Small intestine (tissue), 7 donors: ENCODE results near the gene GRID2. TPM values are rescaled to one million over a fixed set of nuclear protein-coding genes. Genes with fewer than 3 reads are reported as not detected.
"Not testable (repeated sequence)": the region's sequence is repeated elsewhere in the genome, so short reads cannot be mapped to it uniquely, and the experiment has no call there.

ENCODE experiments used
- DNase-seq, 2 donors: peaks; one replicate each; pipeline versions ENCODE4 v3.0.0 to v3.0.0-alpha.2; 2013
- FAIRE-seq: peaks from 2 replicates; lab custom pipeline; 2012; peaks lifted over from hg19 to GRCh38; lab: Jason Lieb, UNC
- H3K27ac ChIP-seq, 3 donors: one replicate each; pipeline ENCODE4 v1.5.1; 2013; ENCODE audit warnings: low read length in 2 of 3, mild to moderate bottlenecking in 2 of 3, control low read depth in 1 of 3, inconsistent platforms in 1 of 3, low read depth in 1 of 3, moderate library complexity in 1 of 3
- H3K27me3 ChIP-seq, 3 donors: one replicate each; pipeline ENCODE4 v1.6.1; 2013; ENCODE audit warnings: low read length in 3 of 3, inconsistent platforms in 1 of 3; ENCODE audit not compliant: control insufficient read depth in 3 of 3, insufficient read depth in 3 of 3
- H3K36me3 ChIP-seq, 3 donors: one replicate each; pipeline ENCODE4 v1.6.1; 2013; ENCODE audit warnings: low read length in 3 of 3, inconsistent platforms in 1 of 3, low read depth in 1 of 3, mild to moderate bottlenecking in 1 of 3, moderate library complexity in 1 of 3; ENCODE audit not compliant: control insufficient read depth in 3 of 3, insufficient read depth in 2 of 3
- H3K4me1 ChIP-seq, 3 donors: one replicate each; pipeline ENCODE4 v1.6.1; 2013; ENCODE audit warnings: low read length in 2 of 3, inconsistent platforms in 1 of 3, low read depth in 1 of 3, mild to moderate bottlenecking in 1 of 3, moderate library complexity in 1 of 3; ENCODE audit not compliant: control insufficient read depth in 3 of 3, insufficient read depth in 2 of 3
- H3K4me3 ChIP-seq, 3 donors: one replicate each; pipeline ENCODE4 v1.5.1; 2013; ENCODE audit warnings: low read length in 3 of 3, control low read depth in 1 of 3, inconsistent platforms in 1 of 3, low read depth in 1 of 3, mild to moderate bottlenecking in 1 of 3, moderate library complexity in 1 of 3
- H3K9me3 ChIP-seq, 2 donors: one replicate each; pipeline ENCODE4 v1.6.1; 2013; ENCODE audit warnings: low read depth in 1 of 2, low read length in 1 of 2; ENCODE audit not compliant: control insufficient read depth in 2 of 2, insufficient read depth in 1 of 2
- WGBS, 3 donors: extraction: QIAGEN DNeasy Blood & Tissue Kit; methylation state at CpG; one replicate each; pipeline ENCODE4 v1.1.7; 2013; 5-methylcytosine and 5-hydroxymethylcytosine counted together
- polyA plus RNA-seq, 4 donors: library from polyadenylated mRNA; stranded (reverse) in 3 of 4; unstranded in 1 of 4; fragments of 200-250 nt in 3 of 4; fragments of 120-200 nt in 1 of 4; gene quantifications; one replicate each; pipeline versions ENCODE4 v1.2.1 to v1.2.3, GENCODE V29; 2013
- donor health status: healthy with polysubstance abuse.
- donor health status: control.
- donor health status: control.
- donor health status: Bipolar disorder and iron deficiency.
- donor health status: healthy.

GRID2 gene
- polyA plus RNA-seq, 4 donors: 0.06 to 0.27 (median 0.21) TPM; not detected in 1

GRCh38 chr4:93670434-93670833, 1366.7 kb downstream of the GRID2 start:
- 80 to 94% (median 85%) methylated on average over 2 of the region's 2 CpGs for WGBS, 3 donors
- DNase-seq (no peak), FAIRE-seq (no peak)
- H3K9me3 ChIP-seq: no peaks in the 10 kb centered on the region
- no peak overlapping the region for H3K4me3 ChIP-seq
- no peak overlapping the region for H3K27ac ChIP-seq
- H3K36me3 ChIP-seq: no peaks in the 10 kb centered on the region
- H3K4me1 ChIP-seq: no peaks in the 10 kb centered on the region
- H3K27me3 ChIP-seq: no peaks in the 10 kb centered on the region

- no peak overlapping the region for H3K27ac ChIP-seq
- DNase-seq: no peak
- H3K4me3 ChIP-seq: no peak overlapping the region
- no peak for FAIRE-seq
- H3K27me3 ChIP-seq: no peaks in the 10 kb centered on the region
- no peaks in the 10 kb centered on the region for H3K36me3 ChIP-seq
- no peaks in the 10 kb centered on the region for H3K4me1 ChIP-seq
- H3K9me3 ChIP-seq: no peaks in the 10 kb centered on the region
- 92 to 96% (median 95%) methylated on average over 3 of the region's 3 CpGs for WGBS, 3 donors
Observed at GRCh38 chr4:93671093-93671492, 1367.3 kb downstream of the GRID2 start.

- 89 to 97% (median 92%) methylated on average over 13 to 14 of the region's 16 CpGs for WGBS, 3 donors
- H3K36me3 ChIP-seq, H3K27ac ChIP-seq, H3K9me3 ChIP-seq, DNase-seq, FAIRE-seq, H3K4me3 ChIP-seq, H3K4me1 ChIP-seq, H3K27me3 ChIP-seq: not testable (repeated sequence)
Observed at GRCh38 chr4:93676937-93677336, 1373.2 kb downstream of the GRID2 start.

GRCh38 chr4:93684571-93684970, 1380.8 kb downstream of the GRID2 start:
- Histone ChIP-seq H3K36me3 (no peaks in the 10 kb centered on the region), H3K27ac (no peak overlapping the region), H3K27me3 (no peaks in the 10 kb centered on the region), H3K9me3 (no peaks in the 10 kb centered on the region), H3K4me3 (no peak overlapping the region), H3K4me1 (no peaks in the 10 kb centered on the region)
- DNase-seq (no peak), FAIRE-seq (no peak)
- WGBS, 3 donors: 41 to 59% (median 58%) methylated on average over 3 of the region's 3 CpGs

GRCh38 chr4:93687304-93687703, 1383.5 kb downstream of the GRID2 start:
- no peak for FAIRE-seq

GRCh38 chr4:93688978-93689377, 1385.2 kb downstream of the GRID2 start:
- H3K27me3 ChIP-seq: no peaks in the 10 kb centered on the region
- FAIRE-seq (no peak), DNase-seq (no peak)
- no peak overlapping the region for H3K27ac ChIP-seq
- no peaks in the 10 kb centered on the region for H3K9me3 ChIP-seq
- 90 to 97% (median 95%) methylated on average over 4 of the region's 4 CpGs for WGBS, 3 donors
- H3K4me1 ChIP-seq: no peaks in the 10 kb centered on the region
- H3K36me3 ChIP-seq: no peaks in the 10 kb centered on the region
- H3K4me3 ChIP-seq: no peak overlapping the region

More at GRCh38 chr4:93687304-93687703, 1383.5 kb downstream of the GRID2 start:
- no peak for DNase-seq
- Histone ChIP-seq H3K4me1 (no peaks in the 10 kb centered on the region), H3K4me3 (no peak overlapping the region), H3K27ac (no peak overlapping the region), H3K36me3 (no peaks in the 10 kb centered on the region), H3K9me3 (no peaks in the 10 kb centered on the region), H3K27me3 (no peaks in the 10 kb centered on the region)

- no peak for FAIRE-seq
Observed at GRCh38 chr4:93693141-93693540, 1389.4 kb downstream of the GRID2 start.

GRCh38 chr4:93698686-93699085, 1394.9 kb downstream of the GRID2 start:
- Histone ChIP-seq H3K4me1 (no peaks in the 10 kb centered on the region), H3K27me3 (no peaks in the 10 kb centered on the region), H3K4me3 (no peak overlapping the region), H3K27ac (no peak overlapping the region), H3K36me3 (no peaks in the 10 kb centered on the region), H3K9me3 (no peaks in the 10 kb centered on the region)
- 67 to 76% (median 68%) methylated on average over 1 of the region's 1 CpG for WGBS, 3 donors
- DNase-seq (no peak), FAIRE-seq (no peak)

More at GRCh38 chr4:93693141-93693540, 1389.4 kb downstream of the GRID2 start:
- Histone ChIP-seq H3K27me3 (no peaks in the 10 kb centered on the region), H3K9me3 (no peaks in the 10 kb centered on the region), H3K36me3 (no peaks in the 10 kb centered on the region), H3K4me3 (no peak overlapping the region), H3K4me1 (no peaks in the 10 kb centered on the region), H3K27ac (no peak overlapping the region)
- WGBS, 3 donors: 62 to 91% (median 80%) methylated on average over 3 of the region's 3 CpGs
- no peak for DNase-seq

- Histone ChIP-seq H3K27me3 (no peaks in the 10 kb centered on the region), H3K4me3 (no peak overlapping the region), H3K27ac (no peak overlapping the region), H3K4me1 (no peaks in the 10 kb centered on the region), H3K9me3 (no peaks in the 10 kb centered on the region), H3K36me3 (no peaks in the 10 kb centered on the region)
- 35 to 50% (median 47%) methylated on average over 1 of the region's 1 CpG for WGBS, 3 donors
- no peak for FAIRE-seq
- DNase-seq: no peak
Observed at GRCh38 chr4:93700571-93700970, 1396.8 kb downstream of the GRID2 start.
